ENCODE data around the gene CHST5.
"Not testable (repeated sequence)": the region's sequence is repeated elsewhere in the genome, so short reads cannot be mapped to it uniquely, and the experiment has no call there.

DNA sequence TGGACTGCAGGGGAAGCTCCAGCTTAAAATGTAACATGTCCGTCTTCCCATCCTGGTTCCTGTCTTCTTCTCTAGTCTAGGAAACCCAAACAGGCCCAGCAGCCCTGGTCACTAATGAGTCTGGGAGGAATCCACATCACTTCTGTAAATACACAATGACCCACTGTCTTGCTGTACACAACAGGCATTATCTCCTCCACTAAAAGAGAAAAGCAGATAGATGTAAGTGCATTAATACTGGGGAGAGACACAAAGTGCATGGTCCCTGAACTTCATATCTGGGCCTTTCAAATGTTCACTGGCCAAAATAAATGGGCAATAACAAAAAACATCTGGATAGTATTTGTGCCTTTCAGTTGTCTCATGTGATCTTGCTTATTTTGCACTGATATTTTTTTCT lies 10.0 kb upstream of the CHST5 start:
- TF ChIP-seq, protein P1, sequence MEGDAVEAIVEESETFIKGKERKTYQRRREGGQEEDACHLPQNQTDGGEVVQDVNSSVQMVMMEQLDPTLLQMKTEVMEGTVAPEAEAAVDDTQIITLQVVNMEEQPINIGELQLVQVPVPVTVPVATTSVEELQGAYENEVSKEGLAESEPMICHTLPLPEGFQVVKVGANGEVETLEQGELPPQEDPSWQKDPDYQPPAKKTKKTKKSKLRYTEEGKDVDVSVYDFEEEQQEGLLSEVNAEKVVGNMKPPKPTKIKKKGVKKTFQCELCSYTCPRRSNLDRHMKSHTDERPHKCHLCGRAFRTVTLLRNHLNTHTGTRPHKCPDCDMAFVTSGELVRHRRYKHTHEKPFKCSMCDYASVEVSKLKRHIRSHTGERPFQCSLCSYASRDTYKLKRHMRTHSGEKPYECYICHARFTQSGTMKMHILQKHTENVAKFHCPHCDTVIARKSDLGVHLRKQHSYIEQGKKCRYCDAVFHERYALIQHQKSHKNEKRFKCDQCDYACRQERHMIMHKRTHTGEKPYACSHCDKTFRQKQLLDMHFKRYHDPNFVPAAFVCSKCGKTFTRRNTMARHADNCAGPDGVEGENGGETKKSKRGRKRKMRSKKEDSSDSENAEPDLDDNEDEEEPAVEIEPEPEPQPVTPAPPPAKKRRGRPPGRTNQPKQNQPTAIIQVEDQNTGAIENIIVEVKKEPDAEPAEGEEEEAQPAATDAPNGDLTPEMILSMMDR (conservative IDR thresholded peaks at IDR 0.05) = not testable (repeated sequence)
- TF ChIP-seq ZFX (IDR thresholded peaks at IDR 0.05) = not testable (repeated sequence)

Measured in C4-2B (cell line).